Measurements from ENCODE around the gene ATIC.

The ATIC gene

DNA sequence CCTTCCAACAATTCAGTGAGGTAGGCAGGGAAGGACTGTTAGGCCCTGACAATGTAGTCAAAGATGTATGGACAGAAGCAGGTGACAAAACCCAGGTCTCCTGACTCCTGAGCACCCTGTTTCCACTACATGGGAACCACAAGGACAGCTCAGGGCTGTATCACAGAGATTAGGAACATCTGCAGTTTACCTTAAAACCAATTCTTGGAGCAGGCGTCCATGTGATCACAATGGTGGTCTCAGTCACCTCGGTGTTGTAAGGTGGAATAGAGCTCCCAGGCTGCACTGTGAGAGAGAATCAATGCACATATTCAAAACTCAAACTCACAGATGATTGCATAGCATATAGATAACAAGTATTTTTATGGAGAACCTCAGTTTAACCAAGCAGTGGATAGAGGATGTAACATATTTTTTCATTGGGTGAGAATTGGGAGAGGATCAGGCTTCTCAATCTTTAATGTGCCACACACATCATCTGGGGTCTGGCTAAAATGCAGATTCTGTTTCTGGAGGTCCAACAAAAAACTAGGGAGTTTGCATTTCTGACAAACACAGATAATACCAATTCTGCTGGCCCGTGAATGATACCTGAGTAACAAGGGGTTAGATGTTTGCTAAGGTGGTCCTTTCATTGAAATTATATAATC lies 87.3 kb downstream of the ATIC start:
- DNase-seq (ENCODE audit: low spot score) = no peak
